Transverse colon (tissue), 4 donors: ENCODE results near the gene LHFPL3. TPM values are rescaled to one million over a fixed set of nuclear protein-coding genes. Genes with fewer than 3 reads are reported as not detected.

ENCODE experiments used
- DNase-seq: peaks from one replicate; pipeline ENCODE4 v3.0.0-alpha.2; 2019
- H3K27ac ChIP-seq, 4 donors: fragments of 200-600 bp; sonication (generic); 2 replicates each; pipeline ENCODE4 v1.5.1; 2016 to 2018; ENCODE audit warnings: inconsistent platforms in 4 of 4
- H3K27me3 ChIP-seq: fragments of 200-600 bp; sonication (generic); 2 replicates; pipeline ENCODE4 v1.5.1; 2017; ENCODE audit warnings: inconsistent platforms
- H3K36me3 ChIP-seq, 4 donors: fragments of 200-600 bp; sonication (generic); 2 replicates each; pipeline ENCODE4 v1.5.1; 2017 to 2019; ENCODE audit warnings: inconsistent platforms in 4 of 4
- H3K4me1 ChIP-seq, 4 donors: fragments of 200-600 bp; sonication (generic); 2 replicates each; pipeline ENCODE4 v1.5.1; 2017 to 2020; ENCODE audit warnings: inconsistent platforms in 4 of 4
- H3K4me3 ChIP-seq, 4 donors: fragments of 200-600 bp; sonication (generic); 1 replicate in 1 of 4; 2 replicates in 3 of 4; pipeline versions ENCODE4 v1.5.1 to v1.6.1; 2017 to 2019; ENCODE audit warnings: inconsistent platforms in 4 of 4
- H3K9me3 ChIP-seq, 2 donors: fragments of 200-600 bp; sonication (generic); 2 replicates each; pipeline ENCODE4 v1.5.1; 2017 to 2019; ENCODE audit warnings: inconsistent platforms in 2 of 2
- EP300 ChIP-seq: sonication (generic); formaldehyde crosslinking; IDR thresholded peaks from one replicate; pipeline ENCODE4 v1.6.1; 2017; ENCODE audit warnings: antibody characterized with exemption, low read depth
- POLR2A ChIP-seq: fragments of 450-650 bp; IDR thresholded peaks from one replicate; pipeline ENCODE4 v1.6.1; 2016; ENCODE audit warnings: antibody characterized with exemption, mild to moderate bottlenecking, moderate library complexity
- POLR2AphosphoS5 ChIP-seq, 3 donors: sonication (generic); formaldehyde crosslinking; IDR thresholded peaks; one replicate each; pipeline ENCODE4 v1.6.1; 2016; ENCODE audit warnings: antibody characterized with exemption in 3 of 3
- WGBS, 2 donors: methylation state at CpG; one replicate each; pipeline ENCODE4 v1.1.5; 2018; ENCODE audit warnings: low coverage in 1 of 2; 5-methylcytosine and 5-hydroxymethylcytosine counted together
- in situ Hi-C, 4 donors: fragments of 200-750 bp; cut with MboI; loops; one replicate each; pipeline versions ENCODE4 v1.15.0 to v1.15.1; 2017; ENCODE audit warnings: low sequenced_read_pairs in 3 of 4, low pct_ligation_motif_present in 1 of 4, low pct_unique_long_range_greater_than_20kb in 1 of 4
- intact Hi-C: fragments of 100-400 bp; cut with DNase I; formaldehyde crosslinking; loops from one replicate; pipeline ENCODE4 v1.15.1; 2023; ENCODE audit warnings: low total_unique reads
- total RNA-seq, 4 donors: library from RNA; depleted of rRNA; stranded (reverse); fragments of >200 nt; gene quantifications; one replicate each; pipeline ENCODE4 v1.1.0, GENCODE V29; 2016
- TF ChIP-seq, protein P1 (sequence below), 5 experiments: fragments of 200-600 bp in 3 of 5; fragments of 450-650 bp in 2 of 5; sonication (generic) in 3 of 5; IDR thresholded peaks; 1 replicate in 2 of 5; 2 replicates in 3 of 5; pipeline ENCODE4 v1.5.1; 2016 to 2017; ENCODE audit warnings: antibody characterized with exemption in 5 of 5, inconsistent platforms in 3 of 5, mild to moderate bottlenecking in 2 of 5, moderate library complexity in 1 of 5

The LHFPL3 gene
- total RNA-seq, 4 donors from 2014 or later, result 0.27 to 0.80 (median 0.32) TPM; not detected in 1

DNA sequence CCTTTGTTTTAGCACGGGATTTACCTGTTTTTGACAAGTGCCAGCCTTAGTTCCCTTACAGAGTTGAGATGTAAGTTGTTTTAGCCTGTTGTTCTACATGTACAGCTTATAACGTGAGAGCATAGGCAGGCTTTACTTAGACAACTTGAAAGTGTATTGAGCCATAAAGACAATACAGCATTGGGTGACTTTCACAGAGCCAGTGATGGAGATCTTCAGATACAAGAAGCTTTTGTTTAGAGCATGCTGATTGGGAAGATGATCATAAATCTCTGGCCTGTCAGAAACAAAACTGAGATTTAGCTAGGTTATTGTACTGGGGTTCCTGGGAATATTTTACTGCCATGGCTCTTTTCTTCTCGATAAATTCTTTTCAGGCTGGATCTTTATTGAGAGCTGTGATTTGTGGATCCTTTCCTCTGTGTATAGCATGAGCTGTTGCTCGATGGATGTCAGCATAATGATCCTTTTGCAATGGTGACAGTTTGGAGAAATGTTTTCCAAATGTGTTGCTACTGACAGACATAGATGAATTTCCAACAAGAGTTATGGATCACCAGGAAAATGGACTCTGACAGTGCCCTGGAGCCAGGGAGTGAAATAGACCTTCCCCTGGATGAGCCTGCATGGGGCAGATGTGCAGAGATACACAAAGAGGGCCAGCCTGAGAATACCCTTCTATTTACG, 30.2 kb downstream of the LHFPL3 start:
- H3K4me3 ChIP-seq, result no peak overlapping the region
- intact Hi-C loops (no loop called here), in situ Hi-C loops (no loop called here)
- 63 to 65% methylated on average over 4 to 5 of the region's 5 CpGs for WGBS, 2 donors
- H3K9me3 ChIP-seq, result no peaks in the 10 kb centered on the region
- TF ChIP-seq, protein P1, sequence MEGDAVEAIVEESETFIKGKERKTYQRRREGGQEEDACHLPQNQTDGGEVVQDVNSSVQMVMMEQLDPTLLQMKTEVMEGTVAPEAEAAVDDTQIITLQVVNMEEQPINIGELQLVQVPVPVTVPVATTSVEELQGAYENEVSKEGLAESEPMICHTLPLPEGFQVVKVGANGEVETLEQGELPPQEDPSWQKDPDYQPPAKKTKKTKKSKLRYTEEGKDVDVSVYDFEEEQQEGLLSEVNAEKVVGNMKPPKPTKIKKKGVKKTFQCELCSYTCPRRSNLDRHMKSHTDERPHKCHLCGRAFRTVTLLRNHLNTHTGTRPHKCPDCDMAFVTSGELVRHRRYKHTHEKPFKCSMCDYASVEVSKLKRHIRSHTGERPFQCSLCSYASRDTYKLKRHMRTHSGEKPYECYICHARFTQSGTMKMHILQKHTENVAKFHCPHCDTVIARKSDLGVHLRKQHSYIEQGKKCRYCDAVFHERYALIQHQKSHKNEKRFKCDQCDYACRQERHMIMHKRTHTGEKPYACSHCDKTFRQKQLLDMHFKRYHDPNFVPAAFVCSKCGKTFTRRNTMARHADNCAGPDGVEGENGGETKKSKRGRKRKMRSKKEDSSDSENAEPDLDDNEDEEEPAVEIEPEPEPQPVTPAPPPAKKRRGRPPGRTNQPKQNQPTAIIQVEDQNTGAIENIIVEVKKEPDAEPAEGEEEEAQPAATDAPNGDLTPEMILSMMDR (IDR thresholded peaks at IDR 0.05), result no peak
- TF ChIP-seq POLR2A, result no peak
- no peak for TF ChIP-seq EP300
- no peak for TF ChIP-seq POLR2AphosphoS5 (IDR thresholded peaks at IDR 0.05)
- no peak for DNase-seq
- no peaks in the 10 kb centered on the region for H3K27me3 ChIP-seq
- no peaks in the 10 kb centered on the region for H3K4me1 ChIP-seq
- H3K36me3 ChIP-seq, result no peaks in the 10 kb centered on the region
- H3K27ac ChIP-seq, result no peak overlapping the region

DNA sequence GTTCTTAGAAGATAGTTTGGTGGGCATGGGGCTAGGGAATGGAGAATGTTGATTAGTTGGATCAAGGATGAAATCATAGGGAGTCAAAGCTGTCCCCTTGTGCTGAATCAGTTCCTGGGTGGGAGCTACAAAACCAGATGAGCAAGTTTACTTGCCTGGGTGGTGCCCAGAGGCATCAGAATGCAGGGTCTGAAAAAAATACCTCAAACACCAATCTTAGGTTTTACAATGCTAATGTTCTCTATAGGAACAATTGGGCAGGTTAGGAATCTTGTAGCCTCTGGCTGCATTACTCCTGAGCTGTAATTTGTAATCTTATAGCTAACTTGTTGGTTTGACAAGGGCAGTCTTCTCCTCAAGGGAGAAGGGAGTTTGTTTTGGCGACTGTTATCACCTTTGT, 34.4 kb downstream of the LHFPL3 start:
- no peak for DNase-seq
- Histone ChIP-seq H3K9me3 (no peaks in the 10 kb centered on the region), H3K4me1 (no peaks in the 10 kb centered on the region), H3K36me3 (no peaks in the 10 kb centered on the region), H3K27ac (no peak overlapping the region), H3K4me3 (no peak overlapping the region), H3K27me3 (no peaks in the 10 kb centered on the region)
- intact Hi-C loops (no loop called here), in situ Hi-C loops (no loop called here)
- TF ChIP-seq POLR2AphosphoS5 (IDR thresholded peaks at IDR 0.05), result no peak
- TF ChIP-seq, protein P1 (IDR thresholded peaks at IDR 0.05), result no peak
- 26 to 50% methylated on average over 1 of the region's 1 CpG for WGBS, 2 donors

DNA sequence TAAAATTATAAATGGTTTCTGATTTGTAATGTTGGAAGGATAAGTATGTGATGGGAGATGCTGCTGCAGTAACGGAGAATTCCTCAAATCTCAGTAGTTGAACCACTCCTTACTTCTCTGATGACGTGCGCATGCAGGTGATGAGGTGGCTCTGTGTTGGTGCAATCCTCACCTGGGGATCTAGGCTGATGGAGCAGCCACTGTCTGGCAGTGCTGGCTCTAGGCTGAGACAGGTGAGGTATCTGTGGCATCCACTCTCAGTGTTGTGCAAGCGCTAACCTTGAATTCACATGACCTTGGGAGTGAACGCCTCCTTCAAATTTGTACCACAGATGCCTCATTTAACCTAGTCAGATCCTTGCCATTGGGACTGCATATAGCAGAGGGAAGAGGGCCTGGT, 35.0 kb downstream of the LHFPL3 start:
- H3K36me3 ChIP-seq, result no peaks in the 10 kb centered on the region
- H3K27me3 ChIP-seq, result no peaks in the 10 kb centered on the region
- no peak for TF ChIP-seq EP300
- no peak for TF ChIP-seq POLR2AphosphoS5 (IDR thresholded peaks at IDR 0.05)
- TF ChIP-seq, protein P1 (IDR thresholded peaks at IDR 0.05), result no peak
- no peak for TF ChIP-seq POLR2A
- no peak overlapping the region for H3K4me3 ChIP-seq
- in situ Hi-C loops, result no loop called here
- H3K4me1 ChIP-seq, result no peaks in the 10 kb centered on the region
- intact Hi-C loops, result no loop called here
- H3K27ac ChIP-seq, result no peak overlapping the region
- no peak for DNase-seq
- WGBS, 2 donors, result 86% methylated on average over 5 of the region's 5 CpGs; no CpG with 5 or more reads in 1 of the 2 donors
- H3K9me3 ChIP-seq, result no peaks in the 10 kb centered on the region

DNA sequence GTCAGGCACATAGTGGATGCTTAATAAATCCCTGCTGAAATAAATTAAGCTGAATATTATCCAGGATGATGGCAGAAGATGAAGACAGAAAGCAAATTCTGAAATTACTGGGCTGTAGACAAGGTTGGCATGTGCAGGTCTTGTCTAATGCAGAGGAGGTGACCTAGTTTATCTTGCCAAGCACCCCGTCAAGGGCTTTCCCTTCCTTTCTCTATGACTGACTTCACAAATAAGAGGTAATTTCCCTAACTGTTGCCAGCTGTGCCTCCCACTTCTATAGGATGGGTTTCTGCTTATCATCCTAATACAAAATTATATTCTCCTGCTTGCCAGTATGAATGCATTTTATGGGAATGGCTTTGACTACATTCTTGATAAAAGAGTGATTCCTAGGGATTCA, 38.0 kb downstream of the LHFPL3 start:
- Histone ChIP-seq H3K4me1 (no peaks in the 10 kb centered on the region), H3K27ac (no peak overlapping the region), H3K4me3 (no peak overlapping the region), H3K27me3 (no peaks in the 10 kb centered on the region), H3K36me3 (no peaks in the 10 kb centered on the region), H3K9me3 (no peaks in the 10 kb centered on the region)
- in situ Hi-C loops, result no loop called here
- TF ChIP-seq, protein P1 (IDR thresholded peaks at IDR 0.05), result no peak
- TF ChIP-seq EP300, result no peak
- TF ChIP-seq POLR2A, result no peak
- no peak for TF ChIP-seq POLR2AphosphoS5 (IDR thresholded peaks at IDR 0.05)
- 50% methylated on average over 1 of the region's 1 CpG for WGBS, 2 donors
- intact Hi-C loops, result no loop called here
- no peak for DNase-seq
